Natural killer cell (primary cell): ENCODE measurements around the gene IMP4. TPM values are rescaled to one million over a fixed set of nuclear protein-coding genes. Genes with fewer than 3 reads are reported as not detected.

Source experiments
- ATAC-seq, 3 donors: fragments of 150-1000 bp in 2 of 3; fragments of 200-7000 bp in 1 of 3; cut with Tn5 transposase; 1 replicate in 1 of 3; 2 replicates in 2 of 3; pipeline ENCODE4 v1.10.0; 2021; ENCODE audit warnings: mild to moderate bottlenecking in 2 of 3, moderate library complexity in 2 of 3
- DNase-seq, 2 donors: peaks; one replicate each; pipeline versions ENCODE4 v3.0.0 to v3.0.0-alpha.2; 2013 to 2021; ENCODE audit warnings: mixed read lengths in 1 of 2
- H3K27ac ChIP-seq: one replicate; pipeline ENCODE4 v1.5.1; 2013; ENCODE audit warnings: mild to moderate bottlenecking, low read length
- H3K27me3 ChIP-seq: one replicate; pipeline ENCODE4 v1.6.1; 2013; ENCODE audit warnings: low read length; ENCODE audit not compliant: control insufficient read depth, insufficient read depth
- H3K36me3 ChIP-seq: one replicate; pipeline ENCODE4 v1.6.1; 2013; ENCODE audit warnings: low read length; ENCODE audit not compliant: control insufficient read depth, insufficient read depth
- H3K4me1 ChIP-seq: one replicate; pipeline ENCODE4 v1.6.1; 2013; ENCODE audit warnings: low read length; ENCODE audit not compliant: control insufficient read depth, insufficient read depth
- H3K4me3 ChIP-seq: one replicate; pipeline ENCODE4 v1.5.1; 2013; ENCODE audit warnings: low read length
- H3K9me3 ChIP-seq: one replicate; pipeline ENCODE4 v1.6.1; 2013; ENCODE audit warnings: low read length; ENCODE audit not compliant: control insufficient read depth, insufficient read depth
- H3K27ac Mint-ChIP-seq, 2 donors: one replicate each; pipeline ENCODE4 v1.8.0; 2022; ENCODE audit warnings: mild to moderate bottlenecking in 2 of 2, mixed read lengths in 2 of 2, moderate library complexity in 1 of 2
- H3K27me3 Mint-ChIP-seq, 2 donors: one replicate each; pipeline ENCODE4 v1.8.0; 2022; ENCODE audit warnings: low read depth in 2 of 2, mixed read lengths in 2 of 2
- H3K36me3 Mint-ChIP-seq: one replicate; pipeline ENCODE4 v1.8.0; 2022; ENCODE audit warnings: mixed read lengths
- H3K4me1 Mint-ChIP-seq, 2 donors: one replicate each; pipeline ENCODE4 v1.8.0; 2022; ENCODE audit warnings: mixed read lengths in 2 of 2
- H3K4me3 Mint-ChIP-seq: one replicate; pipeline ENCODE4 v1.8.0; 2022; ENCODE audit warnings: mild to moderate bottlenecking, moderate library complexity, mixed read lengths
- H3K9me3 Mint-ChIP-seq, 2 donors: one replicate each; pipeline ENCODE4 v1.8.0; 2022; ENCODE audit warnings: mixed read lengths in 2 of 2
- WGBS: methylation state at CpG from one replicate; pipeline ENCODE4 v1.1.7; 2013; ENCODE audit warnings: missing lambda C conversion rate; ENCODE audit not compliant: insufficient coverage; 5-methylcytosine and 5-hydroxymethylcytosine counted together
- intact Hi-C: fragments of 100-400 bp; cut with micrococcal nuclease; formaldehyde crosslinking; loops from one replicate; pipeline ENCODE4 v1.14.2; 2022
- total RNA-seq, 4 donors: library from RNA; stranded (reverse); fragments of 120-200 nt in 1 of 4; gene quantifications; one replicate each; pipeline versions ENCODE4 v1.2.3 to v1.2.4, GENCODE V29; 2013 to 2022
- TF ChIP-seq, protein P1 (sequence below): fragments of 200-600 bp; IDR thresholded peaks from one replicate; pipeline ENCODE4 v1.8.0; 2022; ENCODE audit warnings: antibody characterized with exemption

The IMP4 gene
- total RNA-seq, 3 donors from 2014 or later (not counting 1 experiment from before 2014, with no cell fraction given): 60.5 to 80.6 (median 72.9) TPM

DNA sequence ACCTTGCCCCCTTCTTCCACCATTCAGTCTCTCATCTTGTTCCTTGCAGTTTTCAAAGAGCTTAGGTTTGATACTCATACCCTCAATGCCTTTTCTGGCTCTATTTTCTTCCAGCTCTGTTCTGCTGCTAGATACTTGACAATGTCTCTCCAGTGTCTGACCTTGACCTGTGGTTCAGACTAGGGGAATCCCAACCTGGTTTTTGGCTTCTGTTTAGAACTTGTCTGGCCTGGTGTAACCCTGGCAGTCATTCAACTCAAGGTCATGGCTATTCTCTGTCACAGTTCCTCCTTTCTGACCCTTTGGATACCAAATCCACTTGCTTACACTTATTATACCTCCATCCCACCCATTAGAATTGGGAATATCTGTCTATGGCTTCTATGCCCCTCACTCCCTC is 31.8 kb upstream of the IMP4 start:
- Histone ChIP-seq H3K9me3 (no peaks in the 10 kb centered on the region), H3K27ac (no peak overlapping the region), H3K4me3 (no peak overlapping the region), H3K4me1 (no peaks in the 10 kb centered on the region), H3K27me3 (no peaks in the 10 kb centered on the region), H3K36me3 (no peaks in the 10 kb centered on the region)
- no peak for ATAC-seq
- Mint-ChIP-seq H3K9me3 (no peaks in the 10 kb centered on the region), H3K4me3 (no peak overlapping the region), H3K27ac (no peak overlapping the region), H3K27me3 (peaks cover 7 to 13% of the 10 kb centered on the region in 2 donors), H3K36me3 (no peaks in the 10 kb centered on the region), H3K4me1 (no peaks in the 10 kb centered on the region)
- intact Hi-C loops: no loop called here
- DNase-seq: no peak
- TF ChIP-seq, protein P1, sequence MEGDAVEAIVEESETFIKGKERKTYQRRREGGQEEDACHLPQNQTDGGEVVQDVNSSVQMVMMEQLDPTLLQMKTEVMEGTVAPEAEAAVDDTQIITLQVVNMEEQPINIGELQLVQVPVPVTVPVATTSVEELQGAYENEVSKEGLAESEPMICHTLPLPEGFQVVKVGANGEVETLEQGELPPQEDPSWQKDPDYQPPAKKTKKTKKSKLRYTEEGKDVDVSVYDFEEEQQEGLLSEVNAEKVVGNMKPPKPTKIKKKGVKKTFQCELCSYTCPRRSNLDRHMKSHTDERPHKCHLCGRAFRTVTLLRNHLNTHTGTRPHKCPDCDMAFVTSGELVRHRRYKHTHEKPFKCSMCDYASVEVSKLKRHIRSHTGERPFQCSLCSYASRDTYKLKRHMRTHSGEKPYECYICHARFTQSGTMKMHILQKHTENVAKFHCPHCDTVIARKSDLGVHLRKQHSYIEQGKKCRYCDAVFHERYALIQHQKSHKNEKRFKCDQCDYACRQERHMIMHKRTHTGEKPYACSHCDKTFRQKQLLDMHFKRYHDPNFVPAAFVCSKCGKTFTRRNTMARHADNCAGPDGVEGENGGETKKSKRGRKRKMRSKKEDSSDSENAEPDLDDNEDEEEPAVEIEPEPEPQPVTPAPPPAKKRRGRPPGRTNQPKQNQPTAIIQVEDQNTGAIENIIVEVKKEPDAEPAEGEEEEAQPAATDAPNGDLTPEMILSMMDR: no peak

DNA sequence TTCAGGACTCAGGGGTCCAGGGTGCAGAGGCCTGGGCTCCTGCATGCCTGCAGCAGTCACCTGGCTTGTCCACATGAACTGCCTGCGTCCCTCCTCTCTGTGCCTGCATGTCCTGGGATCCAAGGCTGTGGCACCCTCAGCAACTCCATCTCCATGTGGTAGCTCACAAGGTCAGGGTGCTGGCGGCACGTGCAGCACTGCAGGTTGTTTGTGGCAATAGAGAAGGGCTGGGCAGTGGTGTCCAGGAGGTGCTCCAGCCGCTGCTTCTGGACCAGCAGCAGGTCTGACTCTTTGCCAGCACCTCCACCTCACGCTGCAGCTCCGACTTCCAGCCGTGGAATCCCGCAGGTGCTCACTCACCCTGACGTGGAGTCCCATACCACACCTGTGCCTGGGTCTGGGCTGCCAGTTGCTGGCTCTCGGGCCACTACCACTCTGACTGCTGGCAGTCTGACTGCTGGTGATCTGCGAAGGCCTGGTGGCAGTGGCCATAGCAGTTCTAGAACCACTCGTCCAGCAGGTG is 28.8 kb upstream of the IMP4 start:
- no peaks in the 10 kb centered on the region for H3K27me3 ChIP-seq
- H3K4me1 ChIP-seq: no peaks in the 10 kb centered on the region
- H3K27me3 Mint-ChIP-seq: peaks cover 0 to 3% of the 10 kb centered on the region in 2 donors
- no peak overlapping the region for H3K27ac ChIP-seq
- no peak overlapping the region for H3K27ac Mint-ChIP-seq
- H3K9me3 ChIP-seq: no peaks in the 10 kb centered on the region
- no peaks in the 10 kb centered on the region for H3K4me1 Mint-ChIP-seq
- H3K36me3 Mint-ChIP-seq: no peaks in the 10 kb centered on the region
- no peak for ATAC-seq
- no peaks in the 10 kb centered on the region for H3K36me3 ChIP-seq
- H3K4me3 Mint-ChIP-seq: no peak overlapping the region
- TF ChIP-seq, protein P1: no peak
- 82% methylated on average over 12 of the region's 12 CpGs for WGBS
- H3K9me3 Mint-ChIP-seq: no peaks in the 10 kb centered on the region
- no peak for DNase-seq
- intact Hi-C loops: no loop called here
- no peak overlapping the region for H3K4me3 ChIP-seq

DNA sequence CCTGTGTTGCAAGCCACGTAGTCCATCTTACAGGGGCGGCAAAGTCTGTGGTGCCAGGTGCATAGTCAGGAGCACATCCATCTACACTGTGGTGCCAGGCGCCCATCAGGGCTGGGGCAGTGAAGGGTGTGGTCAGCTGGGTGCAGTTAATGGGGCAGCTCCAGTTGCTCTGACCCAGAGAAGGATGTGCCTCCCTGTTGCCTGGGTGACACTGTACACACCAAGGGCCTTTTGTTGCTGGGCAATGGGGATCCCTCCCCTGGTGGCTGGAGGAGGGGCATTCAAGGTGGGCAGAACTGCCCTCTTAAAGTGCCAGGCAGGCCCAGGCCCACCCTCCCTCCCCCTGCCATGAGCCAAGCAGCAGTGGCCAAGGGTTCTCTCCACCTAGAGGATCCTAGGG is 28.3 kb upstream of the IMP4 start:
- H3K4me3 ChIP-seq: no peak overlapping the region
- no peaks in the 10 kb centered on the region for H3K36me3 Mint-ChIP-seq
- no peak overlapping the region for H3K27ac ChIP-seq
- H3K9me3 Mint-ChIP-seq: no peaks in the 10 kb centered on the region
- H3K4me1 ChIP-seq: no peaks in the 10 kb centered on the region
- H3K27ac Mint-ChIP-seq: no peak overlapping the region
- H3K36me3 ChIP-seq: no peaks in the 10 kb centered on the region
- no peaks in the 10 kb centered on the region for H3K27me3 ChIP-seq
- TF ChIP-seq, protein P1: no peak
- WGBS: 89% methylated on average over 3 of the region's 3 CpGs
- H3K27me3 Mint-ChIP-seq: peaks cover 0 to 3% of the 10 kb centered on the region in 2 donors
- H3K9me3 ChIP-seq: no peaks in the 10 kb centered on the region
- intact Hi-C loops: no loop called here
- H3K4me3 Mint-ChIP-seq: no peak overlapping the region
- no peaks in the 10 kb centered on the region for H3K4me1 Mint-ChIP-seq
- ATAC-seq (no peak), DNase-seq (no peak)

DNA sequence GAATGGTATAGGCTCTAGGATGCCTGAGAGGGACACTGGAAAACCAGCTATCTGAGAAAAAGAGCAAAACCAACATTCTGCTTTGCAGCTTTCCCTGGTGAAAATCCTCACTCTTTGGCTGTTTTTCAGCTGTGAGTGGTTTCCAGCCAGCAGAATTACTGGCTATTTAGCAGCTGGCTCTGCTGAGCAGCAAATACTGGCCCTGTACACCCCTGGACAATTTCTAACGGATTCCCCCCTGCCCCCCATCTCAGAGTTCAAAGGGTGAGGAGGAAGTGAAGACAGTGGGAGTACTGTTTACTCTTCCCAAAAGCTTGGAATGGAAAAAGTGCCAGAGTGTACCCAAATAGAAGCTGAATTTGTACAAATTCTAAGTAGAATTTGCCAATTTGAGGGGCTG is 26.1 kb upstream of the IMP4 start:
- no peaks in the 10 kb centered on the region for H3K9me3 Mint-ChIP-seq
- Histone ChIP-seq H3K4me3 (no peak overlapping the region), H3K27me3 (no peaks in the 10 kb centered on the region), H3K9me3 (no peaks in the 10 kb centered on the region), H3K4me1 (no peaks in the 10 kb centered on the region), H3K27ac (no peak overlapping the region), H3K36me3 (no peaks in the 10 kb centered on the region)
- DNase-seq (no peak), ATAC-seq (no peak)
- no peaks in the 10 kb centered on the region for H3K4me1 Mint-ChIP-seq
- H3K4me3 Mint-ChIP-seq: no peak overlapping the region
- H3K27ac Mint-ChIP-seq: no peak overlapping the region
- intact Hi-C loops: no loop called here
- H3K27me3 Mint-ChIP-seq: peaks cover 4 to 6% of the 10 kb centered on the region in 2 donors
- TF ChIP-seq, protein P1: no peak
- no peaks in the 10 kb centered on the region for H3K36me3 Mint-ChIP-seq
- WGBS: no CpG with 5 or more reads among the region's 1 CpG
